Neural crest cell (in vitro differentiated cells): ENCODE data around the gene ZNF343. TPM values are rescaled to one million over a fixed set of nuclear protein-coding genes. Genes with fewer than 3 reads are reported as not detected.

Experiments
- DNase-seq: peaks from one replicate; pipeline ENCODE4 v3.0.0; 2021; ENCODE audit warnings: low read depth, mixed read lengths, low spot score
- H3K27ac Mint-ChIP-seq: one replicate; pipeline ENCODE4 v1.8.0; 2021; ENCODE audit warnings: mild to moderate bottlenecking, mixed read lengths; ENCODE audit not compliant: unreplicated experiment
- H3K27me3 Mint-ChIP-seq: 2 replicates; pipeline ENCODE4 v1.8.0; 2021; ENCODE audit warnings: low read depth, mild to moderate bottlenecking, mixed read lengths
- H3K36me3 Mint-ChIP-seq: 2 replicates; pipeline ENCODE4 v1.8.0; 2021; ENCODE audit warnings: low read depth, mild to moderate bottlenecking, mixed read lengths
- H3K4me1 Mint-ChIP-seq: 2 replicates; pipeline ENCODE4 v1.8.0; 2021; ENCODE audit warnings: mixed read lengths
- H3K4me3 Mint-ChIP-seq: one replicate; pipeline ENCODE4 v1.8.0; 2021; ENCODE audit warnings: mild to moderate bottlenecking, mixed read lengths
- H3K9me3 Mint-ChIP-seq: 2 replicates; pipeline ENCODE4 v1.8.0; 2021; ENCODE audit warnings: mixed read lengths
- CTCF ChIP-seq: fragments of 200-600 bp; sonication (generic); conservative IDR thresholded peaks from 2 replicates; pipeline ENCODE4 v1.5.0; 2021; ENCODE audit warnings: antibody characterized with exemption, mild to moderate bottlenecking
- total RNA-seq: library from RNA; stranded (reverse); gene quantifications from 2 replicates; pipeline ENCODE4 v1.2.1, GENCODE V29; 2021

ZNF343 gene
- total RNA-seq, 1 donor from 2014 or later, result 12.8 TPM

DNA sequence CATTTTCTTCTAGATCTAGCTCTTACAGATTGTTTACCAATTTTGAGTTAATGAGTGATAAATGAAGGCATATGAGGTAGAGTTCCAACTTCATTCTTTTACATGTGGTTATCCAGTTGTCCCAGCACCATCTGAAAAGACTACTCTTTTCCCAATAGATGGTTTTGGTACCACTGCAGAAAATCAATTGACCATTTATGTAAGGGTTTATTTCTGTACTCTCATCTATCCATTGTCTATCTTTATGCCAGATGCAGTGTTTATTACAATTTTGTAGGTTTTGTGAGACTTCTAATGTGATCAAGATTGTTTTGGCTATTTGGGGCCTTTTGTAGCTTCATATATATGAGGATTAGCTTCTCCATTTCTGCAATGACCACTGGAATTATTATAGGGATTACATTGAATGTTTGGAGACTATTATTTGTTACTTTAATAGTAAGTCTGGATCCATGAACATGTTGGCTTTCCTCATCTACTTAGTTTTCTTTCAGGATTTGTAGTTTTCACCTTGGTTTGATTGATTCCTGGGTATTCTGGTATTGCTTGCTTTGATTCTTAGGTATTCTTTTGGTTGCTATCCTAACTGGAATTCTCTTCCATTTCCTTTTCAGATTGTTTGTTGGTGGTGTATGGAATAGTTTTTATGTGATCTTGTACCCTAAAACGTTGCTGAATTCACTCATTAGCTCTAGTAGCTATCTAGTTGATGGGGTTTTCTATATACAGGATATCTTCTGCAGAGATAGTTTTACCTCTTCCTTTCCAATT lies 48.5 kb downstream of the ZNF343 start:
- H3K9me3 Mint-ChIP-seq, result no peaks in the 10 kb centered on the region
- no peak for DNase-seq
- no peak overlapping the region for H3K4me3 Mint-ChIP-seq
- no peaks in the 10 kb centered on the region for H3K27me3 Mint-ChIP-seq
- no peaks in the 10 kb centered on the region for H3K4me1 Mint-ChIP-seq
- H3K36me3 Mint-ChIP-seq, result peaks cover 38% of the 10 kb centered on the region
- TF ChIP-seq CTCF, result no peak
- no peak overlapping the region for H3K27ac Mint-ChIP-seq

- H3K36me3 Mint-ChIP-seq, result peaks cover 34% of the 10 kb centered on the region
- no peak for DNase-seq
These were observed 49.7 kb downstream of the ZNF343 start for GRCh38 chr20:2458919-2459499.

GRCh38 chr20:2455771-2456497 lies 52.8 kb downstream of the ZNF343 start:
- H3K36me3 Mint-ChIP-seq, result peaks cover 13% of the 10 kb centered on the region
- H3K4me3 Mint-ChIP-seq, result no peak overlapping the region
- no peak overlapping the region for H3K27ac Mint-ChIP-seq
- no peaks in the 10 kb centered on the region for H3K4me1 Mint-ChIP-seq
- no peaks in the 10 kb centered on the region for H3K9me3 Mint-ChIP-seq
- no peak for DNase-seq
- no peaks in the 10 kb centered on the region for H3K27me3 Mint-ChIP-seq
- no peak for TF ChIP-seq CTCF

More at GRCh38 chr20:2458919-2459499, 49.7 kb downstream of the ZNF343 start:
- no peak for TF ChIP-seq CTCF
- no peaks in the 10 kb centered on the region for H3K27me3 Mint-ChIP-seq
- H3K27ac Mint-ChIP-seq, result no peak overlapping the region
- no peak overlapping the region for H3K4me3 Mint-ChIP-seq
- no peaks in the 10 kb centered on the region for H3K9me3 Mint-ChIP-seq
- H3K4me1 Mint-ChIP-seq, result no peaks in the 10 kb centered on the region

- Mint-ChIP-seq H3K4me3 (no peak overlapping the region), H3K4me1 (no peaks in the 10 kb centered on the region), H3K36me3 (peaks cover 3% of the 10 kb centered on the region), H3K9me3 (no peaks in the 10 kb centered on the region), H3K27ac (no peak overlapping the region), H3K27me3 (no peaks in the 10 kb centered on the region)
- no peak for DNase-seq
- TF ChIP-seq CTCF, result no peak
These were observed 54.9 kb downstream of the ZNF343 start for GRCh38 chr20:2453792-2454191.

DNA sequence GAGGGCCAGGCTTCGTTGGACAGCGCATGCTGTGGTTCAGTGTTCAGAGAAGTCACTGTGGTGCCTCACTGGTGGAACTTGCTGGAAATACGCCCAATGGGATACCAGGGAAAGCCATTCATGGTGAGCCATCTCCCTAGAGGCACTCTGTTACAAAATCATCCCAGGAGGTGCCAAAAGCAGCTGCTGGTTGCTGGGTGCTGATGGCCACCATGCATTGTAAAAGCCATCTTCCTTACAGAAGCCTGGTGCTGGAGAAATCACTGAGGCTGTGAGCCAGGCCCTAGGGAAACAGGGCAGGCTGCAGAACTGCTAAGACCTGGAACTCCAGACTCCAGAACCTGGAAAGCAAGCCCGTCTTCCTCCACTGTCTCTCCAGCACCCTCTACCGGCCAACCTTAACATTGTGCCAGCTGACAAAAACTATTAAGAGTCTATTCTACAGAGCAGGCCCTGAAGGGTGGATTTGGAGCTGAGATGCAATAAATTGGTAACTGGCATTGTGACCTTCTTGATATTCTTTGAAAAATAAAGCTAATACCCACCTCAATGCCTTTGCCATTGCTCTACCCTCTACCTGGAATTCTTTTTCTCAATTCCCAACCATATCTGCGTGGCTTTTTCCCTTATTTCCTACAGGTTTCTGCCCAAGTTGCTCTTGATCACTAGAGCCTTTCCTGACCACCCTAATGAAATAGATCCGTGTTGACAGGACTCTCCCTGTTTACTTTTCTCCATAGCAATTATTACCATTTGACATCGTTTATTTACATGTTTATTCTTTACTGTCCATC lies 56.6 kb downstream of the ZNF343 start:
- no peak overlapping the region for H3K27ac Mint-ChIP-seq
- H3K27me3 Mint-ChIP-seq, result no peaks in the 10 kb centered on the region
- peak; percentile 82 for TF ChIP-seq CTCF
- H3K4me1 Mint-ChIP-seq, result no peaks in the 10 kb centered on the region
- H3K4me3 Mint-ChIP-seq, result no peak overlapping the region
- H3K9me3 Mint-ChIP-seq, result no peaks in the 10 kb centered on the region
- peak; percentile 89 for DNase-seq
- peaks cover 2% of the 10 kb centered on the region for H3K36me3 Mint-ChIP-seq
